Neutrophil (primary cell): Measurements from ENCODE around the gene GCLC.

Experiments
- H3K27ac ChIP-seq: fragments of 200-600 bp; sonication (generic); 2 replicates; pipeline ENCODE4 v1.5.1; 2016; ENCODE audit warnings: mild to moderate bottlenecking, moderate library complexity
- H3K27me3 ChIP-seq: fragments of 200-600 bp; sonication (generic); 2 replicates; pipeline ENCODE4 v1.6.0; 2016; ENCODE audit warnings: mild to moderate bottlenecking
- H3K36me3 ChIP-seq: fragments of 200-600 bp; sonication (generic); 2 replicates; pipeline ENCODE4 v1.5.1; 2017
- H3K4me1 ChIP-seq, 2 experiments: fragments of 200-600 bp in 1 of 2; sonication (generic) in 1 of 2; 1 replicate in 1 of 2; 2 replicates in 1 of 2; pipeline versions ENCODE4 v1.5.1 to v1.6.1; 2013 to 2016; ENCODE audit warnings: low read depth in 1 of 2, low read length in 1 of 2, mild to moderate bottlenecking in 1 of 2, moderate library complexity in 1 of 2; ENCODE audit not compliant: control insufficient read depth in 1 of 2, insufficient read depth in 1 of 2
- H3K4me3 ChIP-seq, 2 experiments: fragments of 200-600 bp in 1 of 2; sonication (generic) in 1 of 2; 1 replicate in 1 of 2; 2 replicates in 1 of 2; pipeline ENCODE4 v1.5.1; 2013 to 2016; ENCODE audit warnings: low read depth in 1 of 2, low read length in 1 of 2, mild to moderate bottlenecking in 1 of 2, moderate library complexity in 1 of 2
- H3K9me3 ChIP-seq: fragments of 200-600 bp; sonication (generic); 2 replicates; pipeline ENCODE4 v1.5.1; 2016
- CTCF ChIP-seq: fragments of 200-600 bp; sonication (generic); IDR thresholded peaks from 2 replicates; pipeline ENCODE4 v1.5.1; 2016; ENCODE audit warnings: antibody characterized with exemption

Gene GCLC

GRCh38 chr6:53587291-53587690 is 42.4 kb upstream of the GCLC start:
- no peak for TF ChIP-seq CTCF
- H3K27ac ChIP-seq: no peak overlapping the region
- no peak overlapping the region for H3K4me3 ChIP-seq
- H3K4me1 ChIP-seq: no peaks in the 10 kb centered on the region
- H3K36me3 ChIP-seq: no peaks in the 10 kb centered on the region
- no peaks in the 10 kb centered on the region for H3K27me3 ChIP-seq
- no peaks in the 10 kb centered on the region for H3K9me3 ChIP-seq

GRCh38 chr6:53585208-53585900 is 40.5 kb upstream of the GCLC start:
- Histone ChIP-seq H3K36me3 (no peaks in the 10 kb centered on the region), H3K27ac (no peak overlapping the region), H3K4me3 (no peak overlapping the region), H3K27me3 (no peaks in the 10 kb centered on the region), H3K9me3 (no peaks in the 10 kb centered on the region), H3K4me1 (no peaks in the 10 kb centered on the region)
- TF ChIP-seq CTCF: no peak

- TF ChIP-seq CTCF: no peak
- Histone ChIP-seq H3K27me3 (no peaks in the 10 kb centered on the region), H3K4me1 (no peaks in the 10 kb centered on the region), H3K27ac (no peak overlapping the region), H3K36me3 (no peaks in the 10 kb centered on the region), H3K9me3 (no peaks in the 10 kb centered on the region), H3K4me3 (no peak overlapping the region)
Observed at GRCh38 chr6:53584726-53585125, 39.8 kb upstream of the GCLC start.

- no peak for TF ChIP-seq CTCF
- Histone ChIP-seq H3K27ac (no peak overlapping the region), H3K36me3 (no peaks in the 10 kb centered on the region), H3K4me1 (no peaks in the 10 kb centered on the region), H3K27me3 (no peaks in the 10 kb centered on the region), H3K4me3 (no peak overlapping the region), H3K9me3 (no peaks in the 10 kb centered on the region)
Observed at GRCh38 chr6:53583451-53583850, 38.5 kb upstream of the GCLC start.

GRCh38 chr6:53582963-53583362 is 38.1 kb upstream of the GCLC start:
- Histone ChIP-seq H3K27ac (no peak overlapping the region), H3K36me3 (no peaks in the 10 kb centered on the region), H3K9me3 (no peaks in the 10 kb centered on the region), H3K4me1 (no peaks in the 10 kb centered on the region), H3K27me3 (no peaks in the 10 kb centered on the region), H3K4me3 (no peak overlapping the region)
- TF ChIP-seq CTCF: no peak

- H3K27me3 ChIP-seq: no peaks in the 10 kb centered on the region
- TF ChIP-seq CTCF: no peak
- no peaks in the 10 kb centered on the region for H3K4me1 ChIP-seq
- H3K4me3 ChIP-seq: no peak overlapping the region
- no peaks in the 10 kb centered on the region for H3K9me3 ChIP-seq
- no peaks in the 10 kb centered on the region for H3K36me3 ChIP-seq
- no peak overlapping the region for H3K27ac ChIP-seq
Observed at GRCh38 chr6:53581856-53582255, 37.0 kb upstream of the GCLC start.
